ENCODE data around the gene HLTF. TPM values are rescaled to one million over a fixed set of nuclear protein-coding genes. Genes with fewer than 3 reads are reported as not detected.
"Not testable (repeated sequence)": the region's sequence is repeated elsewhere in the genome, so short reads cannot be mapped to it uniquely, and the experiment has no call there.

The HLTF gene, protein sequence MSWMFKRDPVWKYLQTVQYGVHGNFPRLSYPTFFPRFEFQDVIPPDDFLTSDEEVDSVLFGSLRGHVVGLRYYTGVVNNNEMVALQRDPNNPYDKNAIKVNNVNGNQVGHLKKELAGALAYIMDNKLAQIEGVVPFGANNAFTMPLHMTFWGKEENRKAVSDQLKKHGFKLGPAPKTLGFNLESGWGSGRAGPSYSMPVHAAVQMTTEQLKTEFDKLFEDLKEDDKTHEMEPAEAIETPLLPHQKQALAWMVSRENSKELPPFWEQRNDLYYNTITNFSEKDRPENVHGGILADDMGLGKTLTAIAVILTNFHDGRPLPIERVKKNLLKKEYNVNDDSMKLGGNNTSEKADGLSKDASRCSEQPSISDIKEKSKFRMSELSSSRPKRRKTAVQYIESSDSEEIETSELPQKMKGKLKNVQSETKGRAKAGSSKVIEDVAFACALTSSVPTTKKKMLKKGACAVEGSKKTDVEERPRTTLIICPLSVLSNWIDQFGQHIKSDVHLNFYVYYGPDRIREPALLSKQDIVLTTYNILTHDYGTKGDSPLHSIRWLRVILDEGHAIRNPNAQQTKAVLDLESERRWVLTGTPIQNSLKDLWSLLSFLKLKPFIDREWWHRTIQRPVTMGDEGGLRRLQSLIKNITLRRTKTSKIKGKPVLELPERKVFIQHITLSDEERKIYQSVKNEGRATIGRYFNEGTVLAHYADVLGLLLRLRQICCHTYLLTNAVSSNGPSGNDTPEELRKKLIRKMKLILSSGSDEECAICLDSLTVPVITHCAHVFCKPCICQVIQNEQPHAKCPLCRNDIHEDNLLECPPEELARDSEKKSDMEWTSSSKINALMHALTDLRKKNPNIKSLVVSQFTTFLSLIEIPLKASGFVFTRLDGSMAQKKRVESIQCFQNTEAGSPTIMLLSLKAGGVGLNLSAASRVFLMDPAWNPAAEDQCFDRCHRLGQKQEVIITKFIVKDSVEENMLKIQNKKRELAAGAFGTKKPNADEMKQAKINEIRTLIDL
- 28.0 TPM for polyA plus RNA-seq (2013, experiment 1 of 2; ENCODE audit: insufficient read length)
- polyA plus RNA-seq (2013, experiment 2 of 2; ENCODE audit: insufficient read length): 25.4 TPM

DNA sequence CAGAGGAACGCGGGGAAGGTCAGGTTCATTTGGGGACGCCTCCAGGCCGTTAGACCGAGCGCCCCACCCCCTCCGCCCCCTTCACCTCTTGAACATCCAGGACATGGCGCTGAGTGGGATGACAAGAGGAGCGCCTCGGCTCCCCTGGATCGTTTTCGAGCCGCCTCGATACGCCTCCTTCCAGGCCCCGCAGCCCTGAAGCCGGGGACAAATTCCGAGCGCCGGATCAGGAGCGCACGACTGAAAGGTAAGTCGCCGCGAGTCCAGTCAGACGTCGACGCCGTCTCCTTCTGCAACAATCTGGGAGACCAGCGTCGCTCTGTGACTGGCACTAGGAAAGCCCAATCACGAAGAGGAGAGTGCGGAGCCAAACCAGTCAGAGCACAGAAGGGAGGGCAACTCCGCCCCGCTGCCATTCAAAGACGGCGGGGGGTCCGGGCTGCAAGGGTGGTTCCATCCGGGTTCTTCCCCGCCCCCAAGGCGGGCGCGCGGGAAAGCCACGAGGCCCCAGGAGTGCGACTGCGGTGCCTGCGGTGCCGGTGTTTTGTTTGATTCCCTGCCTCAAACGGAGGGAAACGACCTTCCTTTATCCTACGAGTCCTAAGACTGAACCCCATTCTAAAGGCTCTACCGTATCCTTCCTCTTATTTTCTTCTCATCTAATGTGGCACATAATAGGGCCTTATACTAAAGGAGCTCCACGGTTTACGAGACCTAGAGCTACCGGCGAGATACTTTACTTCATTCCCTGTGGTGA is at the start of gene HLTF:
Gene HLTF (minus strand): TSS at position 302 of the 757 bp plus-strand sequence. CDS start 197 bp downstream, at position 105.
- peak; percentile 99 for DNase-seq

DNA sequence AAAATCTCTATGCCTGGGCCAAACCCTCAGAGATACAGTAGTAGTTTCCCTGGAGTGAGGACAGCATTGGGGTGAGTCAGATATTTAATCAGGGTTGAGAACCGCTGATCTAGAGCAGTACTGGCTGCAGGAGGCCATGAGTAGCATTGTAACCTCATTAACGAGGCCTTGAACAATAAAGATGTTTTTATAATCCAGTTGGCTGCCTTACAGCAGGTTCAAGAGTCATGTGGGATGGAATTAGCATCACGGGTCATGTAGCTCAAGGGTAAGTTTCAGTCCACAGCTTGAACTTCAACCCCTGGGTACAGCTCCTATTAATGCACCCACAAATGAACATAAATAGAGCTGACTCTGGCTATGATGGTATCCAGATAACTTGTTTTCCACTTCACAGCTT is 48.2 kb upstream of the HLTF start:
- DNase-seq: no peak

DNA sequence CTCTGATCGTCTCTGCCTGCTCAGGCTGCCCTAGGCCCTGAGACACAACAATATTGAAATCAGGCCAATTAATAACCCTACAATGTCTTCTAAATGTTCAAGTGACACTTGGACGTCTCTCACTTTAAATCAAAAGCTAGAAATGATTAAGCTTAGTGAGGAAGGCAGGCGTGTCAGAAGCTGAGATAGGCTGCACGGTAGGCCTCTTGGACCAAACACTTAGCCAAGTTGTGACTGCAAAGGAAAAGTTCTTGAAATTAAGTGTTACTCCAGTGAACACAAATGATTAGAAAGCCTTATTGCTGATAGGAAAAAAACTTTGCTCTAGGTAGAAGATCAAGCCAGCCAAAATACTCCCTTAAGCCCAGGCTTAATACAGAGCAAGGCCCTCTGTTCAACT is 45.3 kb upstream of the HLTF start:
- no peak for DNase-seq

DNA sequence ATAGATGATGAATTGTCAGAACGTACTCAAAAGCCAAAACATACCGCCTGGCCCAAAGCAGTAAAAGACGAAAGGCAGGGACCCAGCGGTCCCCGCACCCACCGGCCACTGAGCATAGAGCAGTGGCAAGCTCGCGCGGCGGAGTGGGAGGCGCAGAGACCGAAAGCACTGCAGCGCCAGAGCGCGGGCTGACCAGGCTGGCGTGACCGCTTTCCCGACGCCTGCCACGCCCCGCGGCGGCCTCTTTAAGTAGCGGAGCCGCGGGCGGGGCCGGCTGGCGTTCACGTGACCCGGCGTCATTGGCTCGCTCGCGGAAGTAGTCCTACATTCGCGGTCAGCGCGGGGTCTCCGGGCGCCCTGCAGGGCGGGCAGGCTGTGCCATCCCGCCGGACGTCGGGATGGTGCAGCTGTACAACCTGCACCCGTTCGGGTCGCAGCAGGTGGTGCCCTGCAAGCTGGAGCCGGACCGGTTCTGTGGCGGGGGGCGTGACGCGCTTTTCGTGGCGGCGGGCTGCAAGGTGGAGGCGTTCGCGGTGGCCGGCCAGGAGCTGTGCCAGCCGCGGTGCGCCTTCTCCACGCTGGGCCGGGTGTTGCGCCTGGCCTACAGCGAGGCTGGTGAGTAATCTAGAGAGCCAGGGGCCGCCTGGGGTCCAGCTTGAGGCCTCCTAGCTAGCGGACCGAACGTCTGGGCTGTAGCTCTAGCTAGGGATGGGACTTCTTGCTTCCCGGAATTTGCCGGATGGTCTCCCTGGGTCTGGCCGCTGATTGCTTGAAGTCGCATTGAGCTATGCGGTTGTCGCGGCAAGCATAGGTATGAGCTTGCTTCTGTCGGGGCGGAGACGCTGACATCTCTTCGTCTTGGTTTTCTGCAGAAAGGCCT is 43.2 kb upstream of the HLTF start, which contains the start of gene HPS3:
Gene HPS3 (plus strand): TSS at position 313 of the 880 bp plus-strand sequence. CDS start 86 bp downstream, at position 399.
- DNase-seq: peak; percentile 88

DNA sequence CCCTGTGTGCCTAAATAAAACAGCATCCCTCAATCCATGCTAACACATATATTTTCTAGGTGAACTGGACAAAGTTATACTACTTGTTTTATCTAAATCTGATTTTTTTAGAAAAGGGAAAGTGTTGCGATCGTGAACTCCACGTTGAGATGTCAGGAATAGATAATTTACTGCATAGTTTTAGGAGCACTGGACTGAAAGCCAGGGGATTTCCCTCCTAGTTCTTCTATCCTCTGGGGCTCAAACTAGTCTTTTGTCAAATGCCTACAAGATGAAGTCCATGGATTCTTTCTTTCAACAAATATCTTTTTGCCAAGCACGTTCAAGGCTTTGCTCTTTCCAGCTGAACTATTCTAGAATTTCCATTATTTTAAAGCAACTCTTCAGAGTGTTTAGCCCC is 42.5 kb upstream of the HLTF start:
- peak; percentile 5 for DNase-seq

DNA sequence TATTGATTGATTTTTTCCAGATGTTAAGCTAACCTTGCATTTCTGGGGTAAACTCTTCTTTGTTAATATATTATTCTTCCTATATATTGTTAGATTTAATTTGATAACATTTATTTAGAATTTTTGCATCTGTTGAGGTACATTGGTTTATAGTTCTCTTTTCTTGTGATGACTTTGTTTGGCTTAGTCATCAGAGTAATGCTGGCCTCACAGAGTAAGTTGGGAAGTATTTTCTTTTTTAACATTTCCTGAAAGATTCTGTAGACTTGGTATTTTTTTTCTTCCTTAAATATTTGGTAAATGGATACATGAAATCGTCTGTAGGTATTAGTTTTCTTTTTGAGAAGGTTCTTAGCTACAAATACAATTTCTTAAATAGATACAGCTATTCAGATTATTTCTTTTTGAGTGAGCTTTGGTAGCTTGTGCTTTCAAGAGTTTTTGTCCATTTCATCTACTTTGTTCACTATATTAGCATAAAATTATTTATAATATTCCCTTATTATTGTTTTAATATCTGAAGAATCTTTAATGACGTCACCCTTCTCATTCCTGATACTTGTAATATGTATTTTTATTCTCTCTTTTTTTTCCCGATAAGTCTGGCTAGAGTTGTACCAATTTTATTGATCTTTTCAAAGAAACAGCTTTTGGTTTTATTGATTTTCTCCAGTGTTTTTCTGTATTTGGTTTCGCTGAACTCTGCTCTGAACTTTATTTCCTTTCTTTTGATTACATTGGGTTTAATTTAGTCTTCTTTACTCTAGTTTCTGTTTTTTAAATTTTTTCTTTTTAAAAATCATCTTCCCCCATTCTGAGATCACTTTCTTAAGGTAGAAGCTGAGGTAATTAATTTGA is 36.6 kb upstream of the HLTF start:
- no peak for DNase-seq

DNA sequence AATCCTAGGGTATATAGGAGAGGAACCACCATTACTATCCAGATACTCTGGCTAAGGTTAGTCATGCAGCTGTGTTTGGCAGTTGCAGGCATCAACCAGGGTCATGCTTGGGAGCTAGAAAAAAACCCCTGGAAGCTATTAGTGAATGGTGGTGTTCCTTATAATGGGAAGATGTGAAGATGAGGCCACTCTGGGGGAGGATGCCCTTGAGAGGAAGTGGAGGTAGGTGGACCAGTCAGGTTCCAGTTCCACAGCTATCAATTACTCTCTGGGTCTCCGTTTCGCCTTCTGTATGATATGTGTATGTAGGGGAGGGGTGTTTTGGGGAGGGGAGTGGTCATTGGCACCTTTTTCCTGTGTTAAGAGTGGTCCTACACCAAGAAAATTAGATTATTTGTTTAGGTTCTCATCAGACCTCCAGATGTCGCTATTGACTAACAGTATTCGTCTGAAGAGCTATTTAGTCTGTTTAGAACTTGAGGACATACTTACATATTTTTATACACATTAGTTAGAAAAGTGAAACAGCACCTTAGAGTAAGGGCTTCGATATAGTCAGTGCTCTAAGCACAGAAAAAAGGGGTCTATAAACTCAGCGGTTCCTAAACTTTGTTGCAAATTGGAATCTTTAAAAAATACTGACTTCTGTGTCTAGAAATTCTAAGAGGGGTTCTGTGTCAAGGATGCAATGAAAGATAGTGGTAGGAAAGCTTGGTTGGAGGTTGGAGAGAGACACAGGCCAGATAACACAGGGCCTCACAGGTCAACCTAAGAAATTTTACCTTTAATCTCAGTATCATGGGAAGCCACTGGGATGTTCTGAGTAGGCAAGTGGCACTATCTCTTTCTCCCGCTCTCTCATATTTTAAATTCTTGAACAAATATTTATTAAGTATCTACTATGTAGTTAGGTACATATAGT is 34.0 kb upstream of the HLTF start:
- DNase-seq: peak; percentile 60

DNA sequence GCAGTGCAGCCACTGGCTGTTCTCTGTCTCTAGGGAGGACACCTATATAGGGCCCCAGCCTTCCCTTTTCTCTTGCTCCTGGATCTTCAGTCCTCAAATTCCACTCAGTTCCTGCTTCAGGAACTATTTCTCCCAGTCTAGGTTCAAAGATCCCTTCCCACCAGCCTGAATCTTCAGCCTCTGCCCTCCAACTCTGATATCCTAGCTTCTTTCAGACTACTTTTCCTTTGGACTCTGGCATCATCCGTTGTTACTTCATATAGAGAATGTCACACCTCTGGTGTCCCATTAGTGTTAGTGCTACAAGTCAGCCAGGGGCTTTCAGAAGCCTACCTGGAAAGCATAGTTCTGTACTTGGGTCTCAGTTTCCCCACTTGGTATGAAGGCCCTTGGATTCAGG is 33.1 kb upstream of the HLTF start:
- no peak for DNase-seq

DNA sequence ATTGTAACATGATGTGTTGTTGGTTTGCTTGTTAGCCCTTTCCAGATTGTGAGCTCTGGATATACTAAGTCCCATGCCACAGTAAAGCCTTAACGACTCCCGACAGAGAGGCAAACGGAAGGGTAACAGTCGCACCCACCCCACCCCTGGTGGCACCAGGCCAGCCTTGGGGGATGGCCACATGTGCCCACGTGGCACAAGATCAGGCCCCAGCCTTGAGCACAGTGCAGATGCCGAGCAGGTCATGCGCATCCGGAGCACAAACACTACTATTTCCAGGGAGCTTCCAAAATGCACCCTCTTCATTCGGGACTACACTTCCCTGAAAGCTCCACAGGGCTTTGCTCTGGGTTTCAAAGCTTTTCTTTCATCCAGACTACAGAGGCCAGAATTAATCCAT is 32.4 kb upstream of the HLTF start:
- DNase-seq: no peak

DNA sequence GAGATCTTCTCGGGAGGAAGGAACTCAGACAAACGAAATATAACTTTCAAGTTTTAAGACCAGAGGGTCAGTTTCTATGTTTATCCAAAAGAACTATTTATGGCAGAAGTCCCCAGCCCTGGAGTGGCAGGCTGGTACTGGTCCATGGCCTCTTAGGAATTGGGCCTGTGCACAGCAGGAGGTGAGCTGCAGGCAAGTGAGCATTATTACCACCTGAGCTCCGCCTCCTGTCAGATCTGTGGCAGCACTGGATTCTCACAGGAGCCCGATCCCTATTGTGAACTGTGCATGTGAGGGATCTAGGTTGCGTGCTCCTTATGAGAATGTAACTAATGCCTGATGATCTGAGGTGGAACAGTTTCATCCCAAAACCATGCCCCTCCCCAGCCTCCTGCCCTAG is 28.8 kb upstream of the HLTF start:
- DNase-seq: no peak

DNA sequence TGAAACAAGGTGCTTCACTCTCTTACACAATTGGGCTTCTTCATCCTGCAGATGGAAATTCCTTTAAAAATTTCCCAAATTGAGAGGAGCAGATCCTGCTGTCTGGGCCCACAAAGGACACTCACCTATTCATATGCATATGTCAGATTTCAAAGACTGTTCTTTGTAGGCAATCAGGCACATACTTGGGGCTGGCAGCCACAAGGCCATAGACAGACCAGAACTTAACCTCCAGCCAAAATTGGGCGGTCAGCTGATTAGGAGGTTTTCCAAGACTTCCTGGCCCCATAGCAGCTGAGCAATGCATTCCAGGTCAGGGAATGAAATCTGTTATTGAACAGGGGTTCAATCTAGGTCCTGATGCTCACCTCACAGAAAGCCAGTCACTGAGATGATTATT is 28.1 kb upstream of the HLTF start:
- no peak for DNase-seq

DNA sequence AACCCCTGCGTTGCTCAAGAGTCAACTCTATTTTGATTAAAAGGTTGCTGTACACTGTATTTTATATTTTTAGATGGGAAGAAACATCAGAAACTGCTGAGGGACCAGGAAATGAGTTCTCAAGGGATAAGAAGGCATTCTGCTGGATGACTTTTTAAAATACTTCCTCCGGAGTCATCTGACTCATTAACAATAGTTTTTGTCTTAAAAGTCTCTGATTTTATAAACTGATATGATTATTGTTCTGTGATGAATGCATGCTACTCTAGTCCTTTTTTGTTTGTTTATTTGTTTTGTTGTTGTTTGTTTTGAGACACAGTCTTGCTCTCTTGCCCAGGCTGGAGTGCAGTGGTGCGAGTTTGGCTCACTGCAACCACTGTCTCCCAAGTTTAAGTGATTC is 18.2 kb upstream of the HLTF start:
- DNase-seq: no peak

DNA sequence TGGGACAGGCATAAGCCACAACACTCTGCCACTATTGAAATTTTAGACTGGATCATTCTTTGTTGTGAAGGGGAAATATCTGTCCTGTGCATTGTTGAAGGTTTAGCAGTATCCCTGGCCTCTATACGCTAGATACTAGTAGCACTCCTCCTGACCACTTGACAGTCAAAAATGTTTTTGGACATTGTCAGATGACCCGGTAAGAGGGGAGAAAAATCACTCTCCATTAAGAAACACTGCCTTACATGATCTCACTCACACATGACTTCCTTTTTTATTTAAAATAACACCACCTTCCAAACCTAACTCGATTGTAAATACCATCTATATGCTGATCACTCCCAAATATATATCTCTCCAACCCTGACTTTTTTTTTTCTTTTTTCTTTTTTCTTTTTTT is 15.3 kb upstream of the HLTF start:
- DNase-seq: no peak

DNA sequence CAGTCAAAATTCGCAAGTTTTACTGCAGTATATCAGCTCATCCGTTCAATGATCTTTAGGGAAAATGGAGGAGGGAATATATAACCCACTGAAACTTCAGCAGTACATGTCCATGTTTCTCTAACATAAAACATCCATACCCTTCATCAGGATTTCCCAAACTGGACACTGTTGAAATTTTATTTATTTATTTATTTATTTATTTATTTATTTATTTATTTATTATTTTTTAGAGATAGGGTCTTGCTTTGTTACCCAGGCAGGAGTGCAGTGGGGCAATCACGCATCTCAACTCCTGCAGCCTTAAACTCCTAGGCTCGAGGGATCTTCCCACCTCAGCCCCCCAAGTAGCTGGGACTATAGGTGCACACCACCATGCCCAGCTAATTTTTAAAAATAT is 14.8 kb upstream of the HLTF start:
- DNase-seq: no peak

DNA sequence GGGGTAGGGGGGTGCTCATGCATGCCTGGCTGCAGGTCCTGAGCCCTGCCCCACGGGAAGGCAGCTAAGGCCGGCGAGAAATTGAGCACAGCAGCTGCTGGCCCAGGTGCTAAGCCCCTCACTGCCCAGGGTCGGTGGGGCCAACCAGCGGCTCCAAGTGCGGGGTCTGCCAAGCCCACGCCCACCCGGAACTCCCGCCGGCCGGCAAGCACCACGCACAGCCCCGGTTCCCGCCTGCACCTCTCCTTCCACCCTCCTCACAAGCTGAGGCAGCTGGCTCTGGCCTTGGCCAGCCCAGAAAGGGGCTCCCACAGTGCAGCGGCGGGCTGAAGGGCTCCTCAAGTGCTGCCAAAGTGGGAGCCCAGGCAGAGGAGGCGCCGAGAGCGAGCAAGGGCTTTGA is 11.7 kb upstream of the HLTF start:
- DNase-seq: not testable (repeated sequence)

DNA sequence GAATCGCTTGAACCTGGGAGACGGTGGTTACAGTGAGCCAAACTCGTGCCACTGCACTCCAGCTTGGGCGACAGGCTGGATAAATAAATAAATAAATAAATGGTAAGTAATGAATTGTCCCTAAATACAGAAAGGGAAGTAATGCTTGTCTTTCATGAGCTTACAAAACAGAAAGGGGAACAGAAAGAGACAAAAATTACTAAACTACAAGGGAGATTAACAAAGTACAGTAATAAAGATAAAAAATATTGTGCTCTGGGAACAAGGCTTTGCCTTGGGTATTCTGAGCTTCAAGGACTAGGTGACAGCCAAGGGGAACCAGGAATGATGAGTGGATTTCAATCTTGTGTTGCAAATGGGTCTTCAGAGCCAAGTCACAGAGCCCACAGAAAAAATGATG is 9.2 kb upstream of the HLTF start:
- no peak for DNase-seq

DNA sequence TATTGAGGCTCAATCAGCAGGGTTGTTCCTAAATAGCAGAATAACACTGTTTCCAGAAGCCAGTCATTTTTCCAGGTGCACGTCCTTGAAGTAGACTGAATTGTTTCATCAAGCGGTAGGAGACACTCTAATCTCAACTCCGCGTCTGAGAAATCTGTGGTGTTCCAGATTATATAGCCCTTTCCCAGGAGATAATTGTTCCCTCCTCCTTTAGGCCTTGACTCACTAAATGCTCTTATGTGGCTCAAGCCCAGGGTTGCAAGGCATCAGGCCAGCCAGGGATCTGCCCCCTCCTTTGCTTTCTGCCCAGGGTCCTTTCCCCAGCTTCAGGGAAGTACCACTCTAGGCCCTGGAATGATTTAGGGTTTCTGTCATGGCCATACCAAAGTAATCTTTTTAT is 5.7 kb upstream of the HLTF start:
- no peak for DNase-seq

DNA sequence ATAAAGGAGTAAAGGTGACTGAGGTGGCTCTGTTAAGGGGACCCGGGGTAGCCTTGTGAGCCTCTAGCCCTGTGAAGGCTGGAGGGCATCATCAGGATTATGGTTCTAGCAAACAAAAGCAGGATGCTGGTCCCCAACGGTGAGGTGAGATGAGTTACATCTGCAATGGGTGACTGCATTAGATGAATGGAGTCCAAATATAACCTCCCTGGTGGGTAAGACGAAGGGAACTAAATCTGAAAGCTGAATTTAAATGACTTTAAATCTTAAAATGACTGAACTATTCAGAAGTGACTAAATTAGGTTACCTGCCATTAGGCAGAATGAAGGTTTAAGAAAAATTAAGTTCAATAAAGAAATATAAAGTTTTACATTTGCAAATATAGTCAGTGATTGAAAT is 4.6 kb upstream of the HLTF start:
- no peak for DNase-seq

DNA sequence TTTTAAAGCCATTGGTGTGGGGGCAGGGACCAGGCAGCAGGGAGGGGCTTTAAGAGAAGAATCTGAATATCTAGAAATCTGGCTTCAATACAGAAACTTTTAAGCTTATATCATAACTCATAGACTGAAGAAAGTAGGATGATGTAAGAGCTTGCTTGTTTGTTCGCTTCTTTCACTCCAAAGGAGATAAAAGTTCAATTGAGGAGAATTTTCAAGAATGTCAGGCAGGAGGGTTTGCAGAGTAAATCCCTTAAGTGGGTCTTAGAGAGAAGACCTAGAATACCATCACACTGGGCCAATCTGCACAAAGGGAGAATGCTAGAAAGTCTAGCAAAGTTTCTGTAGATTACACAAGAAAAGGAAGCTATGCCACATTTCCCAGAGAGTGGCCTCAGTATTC is 4.1 kb upstream of the HLTF start:
- no peak for DNase-seq
